NCI-H2196 (cell line): ENCODE measurements around the gene GPN2.

Experiments used
- DNase-seq: peaks from one replicate; lab custom pipeline; 2025; ENCODE audit not compliant: unreplicated experiment; lab: John Stamatoyannopoulos, UW

The GPN2 gene

DNA sequence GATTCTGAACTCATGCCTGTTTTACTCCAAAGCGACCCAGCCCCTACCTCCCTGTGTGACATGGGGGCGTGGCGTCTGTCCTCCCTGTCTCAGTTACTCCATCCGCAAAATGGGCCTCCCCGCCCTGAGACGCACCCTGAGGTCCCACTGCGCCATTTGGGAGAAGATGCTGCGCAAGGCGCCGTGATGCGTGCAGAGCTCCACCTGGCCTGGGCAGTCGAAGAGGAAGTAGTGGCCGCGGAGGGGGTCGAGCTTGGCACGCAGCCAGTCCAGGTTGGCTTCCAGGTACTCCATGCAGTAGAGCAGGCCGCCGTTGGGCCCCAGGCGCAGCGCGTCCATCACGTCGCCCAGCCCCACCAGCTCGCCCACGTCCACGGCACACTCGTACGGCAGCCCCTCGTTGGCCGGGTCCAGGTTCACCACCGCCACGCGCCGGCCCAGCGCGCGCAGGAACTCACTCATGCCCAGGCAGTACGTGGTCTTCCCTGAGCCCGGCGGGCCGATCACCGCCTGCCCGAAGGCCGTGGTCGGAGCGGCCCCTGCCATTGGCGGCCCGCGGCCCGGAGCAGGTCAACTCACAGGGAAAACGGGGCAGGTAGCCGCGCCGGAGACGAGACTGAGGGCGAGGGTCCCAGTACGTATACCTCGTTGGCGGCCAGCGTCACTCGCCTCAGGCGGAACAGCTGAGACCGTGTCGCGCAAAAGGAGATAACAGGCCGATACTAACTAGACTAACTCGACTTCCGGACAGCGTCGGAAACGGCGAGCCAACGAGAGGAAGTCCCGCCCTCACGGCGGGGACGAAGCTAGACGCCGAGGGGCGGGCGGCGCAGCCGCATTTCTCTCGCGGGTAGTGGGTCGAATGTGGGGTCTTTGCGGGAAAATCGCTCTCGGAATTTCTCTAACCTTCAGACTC lies at the start of gene GPN2:
Gene GPN2 (minus strand): TSS at position 733 of the 916 bp plus-strand sequence. CDS start 187 bp downstream, at position 546.
- DNase-seq = peak; percentile 78

DNA sequence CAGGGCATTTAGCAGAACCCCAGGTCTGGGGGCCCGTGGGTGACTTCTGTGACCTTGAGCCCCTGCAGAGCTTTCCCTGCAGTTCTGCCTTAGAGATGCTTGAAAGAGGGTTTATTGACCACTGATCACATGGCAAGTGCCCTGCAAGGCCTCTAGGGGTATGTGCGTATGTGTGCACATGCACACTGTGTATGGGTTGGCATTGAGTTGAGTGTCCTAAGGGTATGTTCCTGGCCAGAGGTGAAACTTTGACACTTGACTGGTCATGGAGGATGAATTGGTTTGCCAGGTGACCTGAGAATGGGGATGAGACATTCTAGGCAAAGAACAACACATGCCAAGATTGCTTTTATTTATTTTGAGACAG lies 48.6 kb upstream of the GPN2 start:
- DNase-seq = no peak

DNA sequence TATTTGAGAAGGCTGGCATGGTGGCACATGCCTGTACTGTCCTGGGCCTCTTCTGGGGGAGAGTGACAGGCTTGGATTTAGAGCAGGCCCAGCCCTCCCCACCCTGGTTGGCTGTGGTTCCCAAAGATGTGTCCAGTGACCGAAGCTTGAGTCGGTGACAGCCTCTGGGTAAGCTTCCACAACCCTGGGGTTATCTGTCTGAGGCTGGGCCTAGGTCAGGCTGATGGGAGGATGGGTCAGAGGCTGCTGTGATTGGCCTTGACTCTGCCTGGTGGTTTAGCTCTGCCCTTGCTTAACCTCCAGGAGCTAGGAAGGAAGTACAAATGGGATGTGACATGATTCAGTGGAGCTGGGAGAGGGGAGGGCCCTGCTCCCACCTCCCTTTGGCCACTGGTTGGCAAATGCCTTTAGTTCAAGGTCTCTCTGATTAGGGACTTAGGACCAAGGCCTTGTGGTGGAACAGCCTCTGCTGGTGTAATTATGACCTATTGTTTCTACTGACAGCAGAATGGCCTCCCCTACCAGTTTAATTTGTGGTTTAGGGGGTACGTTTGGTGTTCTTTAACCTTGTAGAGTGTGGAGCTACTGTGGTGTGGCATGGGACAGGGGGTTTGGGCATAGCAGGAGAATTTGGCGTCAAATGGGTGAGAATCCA lies 48.0 kb upstream of the GPN2 start:
- DNase-seq = no peak

DNA sequence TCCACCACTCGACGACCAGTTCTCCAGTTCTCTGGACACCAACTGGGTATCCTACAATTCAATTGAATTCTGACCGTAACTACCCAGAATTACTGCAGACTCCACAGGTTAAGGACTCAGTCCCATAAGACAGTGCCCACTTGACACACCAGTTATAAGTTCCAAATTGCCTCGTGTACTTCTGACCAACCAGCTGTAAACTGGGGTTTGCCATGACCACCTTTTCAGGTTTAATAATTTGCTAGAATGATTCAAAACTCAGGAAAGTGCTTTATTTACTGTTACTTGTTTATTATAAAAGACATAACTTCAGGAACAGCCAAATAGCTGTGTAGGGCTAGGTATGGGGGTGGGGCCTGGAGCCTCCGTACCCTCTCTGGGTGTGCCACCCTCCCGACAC lies 46.7 kb upstream of the GPN2 start:
- no peak for DNase-seq

DNA sequence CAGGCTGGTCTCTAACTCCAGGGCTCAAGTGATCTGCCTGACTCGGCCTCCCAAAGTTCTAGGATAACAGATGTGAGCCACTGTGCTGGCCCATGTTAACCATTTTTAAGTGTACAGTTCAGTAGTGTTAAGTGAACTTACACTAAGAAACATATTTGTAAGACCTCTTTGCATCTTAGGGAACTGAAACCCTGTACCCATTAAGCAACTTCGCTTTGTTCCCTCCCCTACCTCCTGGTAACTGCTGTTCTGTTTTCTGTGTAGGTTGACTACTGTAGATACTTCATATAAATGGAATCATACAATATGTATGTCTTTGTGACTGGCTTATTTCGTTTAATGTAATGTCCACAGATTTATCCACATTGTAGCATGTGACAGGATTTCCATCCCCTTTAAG lies 42.4 kb upstream of the GPN2 start:
- DNase-seq = no peak

DNA sequence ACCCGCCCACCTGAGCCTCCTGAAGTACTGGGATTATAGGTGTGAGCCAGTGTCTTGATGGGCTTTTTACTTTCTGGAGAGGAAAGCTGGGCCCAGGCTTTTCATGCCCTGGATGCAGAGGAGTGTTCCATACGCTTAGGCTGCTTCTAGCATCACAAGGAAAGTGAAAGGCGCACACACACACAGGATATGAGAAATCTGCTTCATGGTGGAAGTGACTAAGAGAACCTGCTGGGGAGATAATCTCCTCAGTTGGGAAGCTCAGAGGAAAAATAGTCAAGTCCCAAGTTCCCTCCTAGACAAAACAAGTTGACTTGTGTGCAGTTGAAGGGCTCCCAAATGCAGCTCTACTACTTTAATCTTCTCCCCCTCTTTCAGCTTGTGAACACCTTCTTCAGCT lies 33.6 kb upstream of the GPN2 start:
- no peak for DNase-seq

DNA sequence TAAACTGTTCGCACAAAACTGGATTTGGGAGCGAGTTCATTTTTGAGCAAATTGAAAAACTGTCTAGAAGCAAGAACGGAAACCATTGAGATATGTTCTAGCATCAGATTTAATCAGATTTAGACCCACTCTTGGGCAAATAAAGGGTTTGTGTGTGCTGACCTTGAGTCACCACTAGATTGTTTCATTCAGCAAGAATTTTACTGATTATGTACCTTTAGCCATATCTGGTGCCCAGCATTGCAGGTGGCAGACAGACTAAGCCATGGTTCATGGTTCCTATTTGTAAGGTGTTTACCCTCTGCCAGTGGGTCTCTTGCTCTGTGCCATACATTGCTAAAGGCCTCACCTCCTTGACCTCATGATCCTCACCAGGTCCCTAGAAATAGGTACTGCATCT lies 32.8 kb upstream of the GPN2 start:
- DNase-seq = no peak

DNA sequence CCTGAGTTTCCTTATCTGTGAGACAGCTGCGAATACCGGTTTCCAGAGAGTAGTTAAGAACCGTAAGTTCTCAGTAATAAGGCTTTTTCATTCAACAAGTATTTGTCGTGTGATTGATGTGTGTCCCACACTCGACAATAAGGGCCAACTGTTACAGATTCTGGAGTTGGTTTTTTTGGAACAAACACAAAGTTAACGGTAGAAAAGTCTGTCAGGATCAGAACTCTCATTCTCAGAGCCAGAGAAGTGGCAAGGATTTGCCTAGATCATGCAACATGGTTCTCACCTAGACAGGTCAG lies 32.3 kb upstream of the GPN2 start:
- no peak for DNase-seq

DNA sequence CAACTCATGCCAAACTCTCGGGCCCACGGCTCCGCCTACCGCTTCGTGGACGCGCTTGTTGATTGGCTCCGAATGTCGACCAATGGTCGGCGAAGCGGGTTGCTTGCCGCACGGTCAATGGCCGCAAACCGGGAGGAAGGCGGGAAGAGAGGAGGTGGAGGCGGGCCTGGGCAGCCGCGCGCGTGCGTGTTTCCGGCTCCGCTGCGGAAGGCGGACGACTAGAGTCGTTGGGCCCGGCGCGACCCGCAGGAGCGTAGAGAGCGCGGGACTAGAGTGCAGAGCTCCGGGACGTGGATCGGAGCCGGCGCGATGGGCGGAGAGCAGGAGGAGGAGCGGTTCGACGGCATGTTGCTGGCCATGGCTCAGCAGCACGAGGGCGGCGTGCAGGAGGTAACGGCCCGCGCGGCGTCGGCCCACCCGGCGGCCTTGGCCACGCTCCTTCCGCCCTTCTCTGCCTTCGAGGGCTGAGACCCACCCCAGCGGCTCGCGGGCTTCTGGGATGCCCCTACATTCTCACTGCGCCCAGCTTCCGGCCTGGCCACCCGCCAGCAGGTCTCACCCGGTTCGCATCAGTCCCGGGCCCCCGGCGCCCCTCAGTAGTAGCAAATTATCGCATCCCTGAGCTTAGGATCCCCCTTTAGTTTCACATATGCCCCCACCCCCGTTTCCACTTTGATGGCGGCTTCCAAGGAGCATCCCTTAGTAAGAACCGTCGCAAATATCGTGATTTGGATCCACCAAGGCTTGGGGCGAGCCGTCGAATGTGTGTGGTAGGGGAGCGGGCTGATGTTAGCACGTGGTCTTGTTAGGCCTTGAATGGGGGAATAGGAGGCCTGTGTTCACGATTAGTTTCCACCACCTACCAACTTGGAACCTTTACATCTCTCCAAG lies 31.7 kb upstream of the GPN2 start, which contains the start of gene NUDC:
Gene NUDC (plus strand): TSS at position 204 of the 891 bp plus-strand sequence. CDS start 106 bp downstream, at position 310.
- peak; percentile 99 for DNase-seq

DNA sequence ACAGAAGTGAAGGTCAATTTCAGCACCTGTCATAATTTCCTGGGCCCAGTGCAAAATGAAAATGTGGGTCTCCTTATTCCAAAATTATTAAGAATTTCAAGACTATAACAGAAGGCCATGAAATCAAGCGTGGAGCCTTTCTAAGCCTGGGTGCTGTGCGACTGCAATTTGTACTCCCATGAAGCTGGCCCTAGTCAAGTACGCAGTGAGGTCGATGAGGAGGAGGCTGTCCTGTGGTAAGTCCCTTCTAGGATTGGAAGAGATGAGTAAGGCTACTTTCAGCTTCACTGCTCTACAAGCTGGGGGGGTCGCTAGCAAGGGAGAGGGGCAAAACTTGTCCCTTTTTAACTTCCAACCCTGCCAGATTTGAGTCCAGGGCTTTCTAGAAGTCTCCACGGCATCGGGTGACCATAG lies 31.1 kb upstream of the GPN2 start:
- no peak for DNase-seq

DNA sequence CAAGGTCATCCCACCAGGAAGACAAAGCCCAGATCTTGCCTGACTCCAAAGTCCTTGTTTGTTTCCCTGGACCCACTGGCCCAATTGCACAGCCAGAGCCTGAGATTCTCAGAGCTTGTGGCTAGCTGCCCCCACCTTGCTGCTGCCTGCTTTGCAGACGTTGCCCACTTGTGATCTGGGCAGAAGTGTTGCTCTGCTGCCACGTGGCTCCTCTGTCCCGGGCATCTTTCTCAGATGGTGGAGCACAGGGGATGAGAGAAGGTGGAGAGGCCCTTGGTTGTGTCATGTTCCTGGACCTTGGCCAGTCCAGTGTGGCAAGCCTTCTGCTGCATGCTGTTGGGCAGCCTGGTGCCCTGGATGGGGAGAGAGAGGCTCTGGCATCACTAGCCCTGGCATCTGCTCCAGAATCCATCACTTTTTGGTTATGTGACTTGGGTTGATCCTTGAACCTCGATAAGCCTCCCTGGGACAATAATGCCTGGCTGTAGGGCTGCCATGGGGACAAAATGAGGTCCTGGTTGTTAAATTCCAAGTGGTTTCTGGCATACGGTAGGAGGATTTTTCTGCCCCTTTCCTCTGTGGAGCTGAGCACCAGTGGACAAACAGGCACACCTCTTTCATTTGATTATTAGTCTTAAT lies 25.2 kb upstream of the GPN2 start:
- peak; percentile 74 for DNase-seq

DNA sequence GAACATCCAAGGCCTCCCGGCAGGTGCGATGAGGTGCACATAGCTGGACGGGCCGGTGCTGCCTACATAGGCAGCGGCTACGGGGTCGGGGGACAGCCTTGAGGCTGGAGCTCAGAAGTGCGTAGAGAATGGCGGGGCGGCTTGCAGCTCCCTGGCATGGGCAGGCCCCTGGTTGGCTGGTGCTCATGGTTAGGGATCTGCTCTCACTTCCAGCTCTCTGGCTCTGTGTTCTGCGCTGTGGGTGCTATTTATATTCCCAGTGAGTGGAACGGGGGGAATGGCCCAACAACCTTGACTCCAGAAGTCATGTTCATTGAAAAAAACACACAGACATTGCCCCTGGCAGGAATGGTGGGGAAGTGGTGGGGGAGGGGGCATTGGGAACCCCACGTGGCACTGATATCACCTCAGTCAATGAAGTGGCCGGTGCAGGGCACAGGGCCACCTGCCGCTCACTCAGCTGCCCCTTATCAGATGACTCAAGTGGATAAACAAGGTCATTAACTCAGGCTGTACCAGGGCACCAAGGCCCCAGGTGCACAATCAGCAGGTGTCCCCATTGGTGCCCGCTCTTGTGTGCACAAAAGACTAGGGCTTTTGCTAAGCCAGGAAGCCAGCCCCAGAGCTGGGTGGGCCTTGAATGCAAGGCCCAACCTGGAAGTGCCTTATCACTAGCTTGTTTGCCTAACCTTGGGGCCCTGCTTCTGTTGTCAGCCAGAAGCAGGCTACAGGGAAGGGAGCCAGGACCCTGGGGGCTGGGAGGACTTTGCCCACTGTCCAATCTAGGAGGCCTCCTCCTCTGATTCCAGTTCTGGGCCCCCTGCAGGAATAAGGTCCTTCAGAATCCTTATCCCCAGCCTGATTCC lies 23.9 kb upstream of the GPN2 start, which contains the start of gene NR0B2:
Gene NR0B2 (minus strand): TSS at position 222 of the 866 bp plus-strand sequence. CDS start 35 bp downstream, at position 187.
- peak; percentile 97 for DNase-seq

DNA sequence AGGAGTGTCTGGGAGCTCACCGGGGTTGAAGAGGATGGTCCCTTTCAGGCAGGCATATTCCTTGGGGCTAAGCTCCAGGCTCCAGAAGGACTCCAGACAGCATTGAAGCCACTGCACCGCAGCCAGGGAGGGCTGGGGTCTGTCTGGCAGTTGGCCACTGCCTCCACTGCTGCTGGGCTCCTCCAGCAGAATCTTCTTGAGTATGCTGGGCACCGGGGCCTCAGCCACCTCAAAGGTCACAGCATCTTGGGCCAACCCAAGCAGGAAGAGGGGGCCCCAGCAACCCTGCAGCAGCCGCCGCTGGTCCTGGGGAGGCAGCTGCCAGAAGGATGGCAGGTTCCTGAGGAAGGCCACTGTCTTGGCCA lies 23.3 kb upstream of the GPN2 start:
- no peak for DNase-seq

DNA sequence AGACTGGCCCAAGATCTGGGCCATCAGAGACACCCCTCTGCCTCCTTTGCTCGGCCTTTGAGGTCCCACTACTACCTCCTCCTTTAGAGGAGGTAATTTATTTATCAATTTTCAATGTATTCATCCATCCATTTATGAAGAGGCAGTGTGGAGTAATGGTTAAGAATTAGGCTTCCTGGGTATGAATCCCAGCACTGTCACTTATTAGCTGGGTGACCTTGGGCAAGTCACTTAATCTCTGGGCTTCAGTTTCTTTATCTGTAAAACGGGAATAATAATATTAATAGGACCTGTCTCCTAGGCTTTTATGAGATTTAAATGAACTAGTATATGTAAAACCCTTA lies 22.0 kb upstream of the GPN2 start:
- no peak for DNase-seq

DNA sequence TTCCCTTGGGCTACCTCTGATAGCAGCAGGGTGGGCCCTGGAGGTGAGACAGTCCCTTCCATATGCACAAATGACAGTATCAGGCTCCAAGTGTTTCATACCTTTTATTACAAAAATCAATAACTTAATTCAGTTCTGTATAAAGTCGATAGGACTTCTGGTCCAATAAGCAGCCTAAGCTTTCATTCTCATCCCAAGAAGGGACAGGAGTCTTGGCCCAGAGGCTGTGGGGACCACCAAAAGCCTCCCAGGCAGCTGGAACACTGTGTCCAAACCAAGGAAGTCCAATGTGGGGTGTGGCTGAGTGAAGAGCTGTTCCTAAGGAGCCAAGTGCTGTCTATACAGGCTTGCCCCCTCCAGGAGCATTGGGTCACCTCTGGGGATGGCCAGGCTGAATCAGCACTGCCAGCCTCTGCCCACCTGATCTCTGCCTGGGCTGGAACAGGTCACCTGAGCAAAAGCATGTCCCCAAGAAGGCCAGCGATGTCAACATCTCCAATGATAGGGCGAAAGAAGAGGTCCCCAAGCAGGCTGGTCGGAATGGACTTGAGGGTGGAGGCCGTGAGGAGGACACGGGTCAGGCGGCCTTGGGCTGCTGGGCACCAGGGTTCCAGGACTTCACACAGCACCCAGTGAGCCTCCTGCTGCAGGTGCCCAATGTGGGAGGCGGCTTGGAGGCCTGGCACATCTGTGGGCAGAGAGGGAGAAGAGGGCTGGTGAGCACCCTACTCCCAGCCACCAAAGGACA lies 21.5 kb upstream of the GPN2 start:
- DNase-seq = no peak

DNA sequence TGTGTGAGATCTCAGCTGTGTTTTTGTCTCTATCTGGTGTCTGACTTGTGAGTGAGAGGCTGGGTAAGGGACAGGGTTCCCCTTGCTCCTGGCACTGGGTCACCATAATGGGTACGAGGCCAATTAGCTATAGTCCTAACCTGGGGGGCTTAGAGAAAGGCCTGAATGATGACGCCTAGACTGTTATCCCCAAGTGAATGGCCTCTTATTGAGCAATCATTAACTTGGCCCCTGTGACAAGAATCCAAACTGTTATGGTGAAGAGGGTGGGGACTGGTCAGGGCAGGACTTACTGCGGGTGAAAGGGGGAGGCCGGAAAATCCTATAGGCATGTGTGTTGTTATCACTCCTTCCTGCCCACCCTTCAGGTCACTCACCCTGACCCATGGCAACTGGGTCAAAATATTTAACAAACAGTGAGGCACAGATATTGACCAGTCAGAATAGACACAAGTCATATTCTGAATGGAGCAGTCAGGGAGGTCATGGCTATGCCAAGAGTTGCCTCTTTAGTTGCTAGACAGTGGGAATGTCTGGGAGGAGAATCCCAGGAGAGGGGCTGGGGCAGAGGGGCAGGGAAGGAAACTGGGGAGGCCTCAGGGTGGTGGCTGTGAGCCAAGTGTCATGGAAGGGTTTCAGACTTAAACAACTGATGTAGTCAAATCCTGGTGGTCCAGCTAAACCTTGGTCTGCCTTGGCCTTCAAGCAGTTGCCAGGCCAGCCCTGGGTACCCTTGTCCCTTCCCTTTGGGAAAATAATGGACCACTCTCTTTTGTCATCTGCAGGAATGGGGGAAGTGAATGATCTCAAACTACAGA lies 20.5 kb upstream of the GPN2 start:
- no peak for DNase-seq

DNA sequence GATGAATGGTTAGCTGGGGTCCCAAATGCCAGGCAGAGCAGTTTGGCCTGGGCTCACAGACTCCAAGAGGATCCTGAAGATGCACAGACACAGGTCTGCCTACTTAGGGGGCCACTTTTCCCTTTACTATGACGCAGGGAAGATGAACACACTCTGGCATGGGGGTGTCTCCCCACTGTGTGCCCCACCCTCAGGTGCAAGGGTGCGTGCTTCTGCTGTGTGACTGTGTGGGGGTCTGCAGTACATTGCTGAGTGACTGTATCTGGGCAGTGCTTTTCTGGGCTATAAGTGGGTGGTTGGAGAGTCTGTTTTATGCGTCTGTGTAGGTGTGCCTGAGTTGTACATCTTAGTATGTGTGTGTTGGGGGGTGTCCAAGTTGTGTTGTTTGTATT lies 19.9 kb upstream of the GPN2 start:
- DNase-seq = no peak

DNA sequence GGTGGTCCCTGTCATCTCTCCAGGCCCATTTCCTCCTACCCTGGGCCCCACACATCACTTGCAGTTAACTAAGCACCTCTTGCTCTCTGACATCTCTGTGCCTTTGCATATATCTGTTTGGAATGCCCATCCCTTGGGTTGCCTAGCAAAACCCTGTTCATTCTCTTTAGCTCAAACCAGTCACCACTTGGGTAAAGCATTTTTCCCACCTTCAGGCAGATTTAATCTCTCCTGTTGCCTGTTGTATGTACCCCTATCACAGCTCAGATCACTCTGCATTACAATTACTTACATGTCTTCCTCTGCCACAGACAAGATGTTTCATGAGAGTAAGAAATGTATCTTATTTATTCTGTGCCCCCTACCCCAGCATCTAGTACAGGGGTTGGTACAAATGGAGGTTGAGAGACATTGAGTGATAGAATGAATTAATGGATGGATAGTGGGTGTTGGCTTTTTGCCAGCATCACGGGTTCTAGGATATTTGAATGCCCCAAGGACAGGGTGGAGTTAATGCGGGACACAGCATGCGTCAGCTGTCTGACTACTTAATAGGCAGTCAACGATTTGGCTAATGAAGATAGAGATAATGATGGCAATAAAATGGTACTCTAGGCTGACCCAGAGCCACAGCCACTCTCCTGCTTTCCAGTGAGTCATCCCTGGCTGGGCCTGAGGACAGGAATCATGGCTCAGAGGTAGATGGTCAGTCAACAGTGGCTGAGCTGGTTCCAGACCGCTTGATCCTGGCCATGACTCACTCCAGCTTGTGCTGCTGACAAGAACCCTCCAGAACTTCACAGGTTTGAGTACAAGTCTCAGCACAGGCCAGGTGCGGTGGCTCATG lies 17.2 kb upstream of the GPN2 start:
- peak; percentile 83 for DNase-seq
